GM12878 (cell line): ENCODE data around the gene ADD1. TPM values are rescaled to one million over a fixed set of nuclear protein-coding genes. Genes with fewer than 3 reads are reported as not detected.

Experiments
- ATAC-seq: fragments of 200-7000 bp; cut with Tn5 transposase; 3 replicates; pipeline ENCODE4 v1.9.1; 2020; ENCODE audit warnings: mild to moderate bottlenecking, moderate library complexity
- BruUV-seq: library from RNA; stranded (reverse); fragments of 400-500 nt; replicated peaks from 2 replicates; lab custom pipeline; 2021; lab: Mats Ljungman, UMichigan
- CTCF ChIA-PET: fragments of 300-600 bp; sonication (Branson Sonifier 250); formaldehyde crosslinking; extraction: SDS; loops from one replicate; lab custom pipeline; 2021; ENCODE audit warnings: inconsistent platforms; lab: Yijun Ruan, JAX
- POLR2A ChIA-PET: fragments of 350-600 bp; formaldehyde crosslinking; extraction: SDS; loops from one replicate; lab custom pipeline; 2021; ENCODE audit warnings: inconsistent platforms; lab: Charles Lee
- RAD21 ChIA-PET: fragments of 300-600 bp; sonication (Branson Sonifier 250); formaldehyde crosslinking; loops from one replicate; lab custom pipeline; 2023; ENCODE audit warnings: antibody characterized with exemption; ENCODE audit not compliant: unreplicated experiment; lab: Charles Lee
- SMC1A ChIA-PET: fragments of 300-600 bp; sonication (Branson Sonifier 250); formaldehyde crosslinking; loops from one replicate; lab custom pipeline; 2023; ENCODE audit not compliant: unreplicated experiment, uncharacterized antibody; lab: Charles Lee
- DNase-seq: peaks from one replicate; pipeline ENCODE4 v3.0.0-alpha.2; 2011; ENCODE audit warnings: low read depth, low spot score
- FAIRE-seq: peaks from 3 replicates; lab custom pipeline; 2011; peaks lifted over from hg19 to GRCh38; lab: Jason Lieb, UNC
- H2AFZ ChIP-seq: 2 replicates; pipeline ENCODE4 v1.6.0; 2011; ENCODE audit warnings: low read depth, low read length, control low read depth; ENCODE audit not compliant: control insufficient read depth
- H3K27ac ChIP-seq: 2 replicates; pipeline ENCODE4 v1.5.1; 2011; ENCODE audit warnings: control low read depth; ENCODE audit not compliant: control insufficient read depth, insufficient read depth
- H3K27me3 ChIP-seq, 2 experiments: replicated peaks in 1 of 2; 2 replicates each; pipeline versions ENCODE4 v1.6.0 to v1.6.1; 2011; ENCODE audit warnings: low read length in 1 of 2; ENCODE audit not compliant: control insufficient read depth in 2 of 2, insufficient read depth in 2 of 2
- H3K36me3 ChIP-seq, 2 experiments: 2 replicates each; pipeline ENCODE4 v1.5.1; 2011; ENCODE audit warnings: low read length in 1 of 2; ENCODE audit not compliant: control insufficient read depth in 2 of 2, insufficient read depth in 2 of 2
- H3K4me1 ChIP-seq: 2 replicates; pipeline ENCODE4 v1.6.1; 2011; ENCODE audit warnings: mild to moderate bottlenecking, low read length, moderate library complexity, mixed read lengths; ENCODE audit not compliant: control insufficient read depth, insufficient read depth
- H3K4me2 ChIP-seq: 2 replicates; pipeline ENCODE4 v1.6.0; 2011; ENCODE audit warnings: control low read depth; ENCODE audit not compliant: control insufficient read depth, insufficient read depth
- H3K4me3 ChIP-seq: fragments of 200-600 bp; sonication (generic); 2 replicates; pipeline ENCODE4 v1.5.1; 2016
- H3K79me2 ChIP-seq: 2 replicates; pipeline ENCODE4 v1.6.0; 2011; ENCODE audit warnings: low read length; ENCODE audit not compliant: control insufficient read depth, insufficient read depth
- H3K9ac ChIP-seq: 2 replicates; pipeline ENCODE4 v1.8.0; 2011; ENCODE audit warnings: low read length, control low read depth, mixed read lengths; ENCODE audit not compliant: control insufficient read depth, insufficient read depth
- H3K9me3 ChIP-seq: replicated peaks from 3 replicates; pipeline ENCODE4 v1.5.1; 2011; ENCODE audit warnings: mild to moderate bottlenecking, low read length; ENCODE audit not compliant: control insufficient read depth, insufficient read depth
- H4K20me1 ChIP-seq: 2 replicates; pipeline ENCODE4 v1.6.0; 2011; ENCODE audit not compliant: control insufficient read depth, insufficient read depth
- POLR2A ChIP-seq: IDR thresholded peaks from 2 replicates; pipeline ENCODE4 v1.6.1; 2011; ENCODE audit warnings: low read depth, mild to moderate bottlenecking, low read length
- TARDBP ChIP-seq: IDR thresholded peaks from 2 replicates; pipeline ENCODE4 v1.6.1; 2016; ENCODE audit warnings: borderline replicate concordance
- ZBTB4 ChIP-seq: fragments of 450-650 bp; formaldehyde crosslinking; IDR thresholded peaks from 2 replicates; pipeline ENCODE4 v1.4.0; 2022; ENCODE audit warnings: mild to moderate bottlenecking, moderate library complexity
- WGBS: methylation state at CpG from one replicate; pipeline ENCODE4 v1.1.6; 2016; ENCODE audit warnings: low lambda C conversion rate; ENCODE audit not compliant: insufficient replicate concordance, insufficient coverage; ENCODE audit errors: missing lambda C conversion rate; 5-methylcytosine and 5-hydroxymethylcytosine counted together
- in situ Hi-C: fragments of 300-500 bp; cut with MboI; formaldehyde crosslinking; loops from 9 replicates; pipeline ENCODE4 v1.14.3; 2018; ENCODE audit warnings: mixed read lengths
- intact Hi-C: fragments of 100-400 bp; cut with micrococcal nuclease; formaldehyde crosslinking; loops from one replicate; pipeline ENCODE4 v1.14.2; 2022; ENCODE audit not compliant: unreplicated experiment
- polyA plus RNA-seq, 11 experiments: library from polyadenylated mRNA; depleted of rRNA in 4 of 11; unstranded in 6 of 11; stranded (reverse) in 5 of 11; fragments of >200 nt; fragmentation: Nextera tagmentation in 4 of 11; fragmentation: Illumina TruSeq in 1 of 11; extraction: Ambion mirVana in 4 of 11; extraction: Trizol in 1 of 11; gene quantifications; 1 replicate in 1 of 11; 2 replicates in 10 of 11; pipeline versions ENCODE4 v1.2.1 to v1.2.3, GENCODE V29; 2011 to 2016; ENCODE audit warnings: inconsistent platforms in 2 of 11, missing spikeins in 2 of 11, low read depth in 1 of 11
- total RNA-seq, 4 experiments: library from RNA; depleted of rRNA in 3 of 4; stranded (reverse); fragments of >200 nt in 3 of 4; fragmentation: Illumina TruSeq in 1 of 4; extraction: Trizol in 1 of 4; gene quantifications; 2 replicates each; pipeline versions ENCODE4 v1.2.1 to v1.2.3, GENCODE V29; 2013 to 2021

The ADD1 gene
- total and polyA plus RNA-seq, 10 of the 15 experiments (the other 5 are each of a cell fraction or from before 2014, with no cell fraction given) = 21.6 to 182 (median 105) TPM

DNA sequence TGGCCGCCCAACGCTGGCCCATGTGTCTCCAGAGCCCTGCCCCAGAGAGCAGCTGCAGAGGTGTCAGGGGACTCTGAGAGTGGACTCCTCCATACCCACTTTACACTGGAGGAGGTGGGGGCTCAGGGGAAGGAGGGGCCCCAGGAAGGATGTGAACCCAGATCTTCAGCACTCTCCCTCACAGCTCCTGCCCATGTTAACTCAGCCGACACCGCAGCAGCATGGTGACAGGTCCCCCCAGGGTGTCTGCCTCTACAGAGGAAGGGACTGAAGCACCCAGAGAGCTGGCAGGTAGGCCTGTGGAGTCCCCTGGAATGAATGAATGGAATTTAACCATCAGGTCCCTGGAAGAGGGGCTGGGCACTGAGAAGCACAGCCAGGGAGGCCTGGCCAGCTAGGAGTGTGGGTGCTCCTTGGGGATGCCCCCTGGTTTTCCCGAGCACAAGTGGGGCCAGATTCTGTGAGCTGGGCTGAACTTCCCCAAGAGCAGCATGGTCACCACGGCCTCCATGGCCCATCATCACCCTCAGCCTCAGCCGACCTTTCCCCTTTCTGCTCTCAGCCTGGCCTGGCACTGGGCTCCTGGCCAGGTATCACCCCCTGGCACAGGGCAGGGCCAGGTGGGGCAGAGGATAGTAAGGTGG lies 28.9 kb upstream of the ADD1 start:
- no peaks in the 10 kb centered on the region for H3K27me3 ChIP-seq
- ChIA-PET RAD21 (interaction anchor here (1.1 kb wide), 1 partner anchor 119 kb away, joined by 3 read pairs; no protein-coding TSS in a partner anchor), POLR2A (interaction anchor here (0.5 to 1.3 kb wide), 3 partner anchors 23 to 373 kb away, joined by 3 to 6 read pairs (median 5); no protein-coding TSS in a partner anchor), SMC1A (interaction anchor here (0.6 to 1.2 kb wide), 3 partner anchors 18 to 123 kb away, joined by 3 read pairs; no protein-coding TSS in a partner anchor), CTCF (interaction anchor here (1.1 kb wide), 1 partner anchor 56 kb away, joined by 3 read pairs; no protein-coding TSS in a partner anchor)
- H3K27ac ChIP-seq = peak overlapping the region; percentile 29; the same call in 1 of the 2 replicates
- FAIRE-seq (no peak), DNase-seq (no peak), ATAC-seq (no peak)
- H3K36me3 ChIP-seq = no peaks in the 10 kb centered on the region
- TF ChIP-seq ZBTB4 (CRISPR knock-in tag) = no peak
- TF ChIP-seq TARDBP = 0 out of 2 replicates have a peak, but pooled peaks have one; percentile 3
- peak; percentile 25; the same call in 1 of the 2 replicates for TF ChIP-seq POLR2A
- H3K9me3 ChIP-seq = no peaks in the 10 kb centered on the region
- peaks cover 61% of the 10 kb centered on the region for H3K79me2 ChIP-seq
- BruUV-seq = no TSS peak
- H3K9ac ChIP-seq = no peak overlapping the region
- 0 out of 2 replicates have a peak overlapping the region, but pooled peaks have one; percentile 97 for H3K4me3 ChIP-seq
- H3K4me1 ChIP-seq = peaks cover 53% of the 10 kb centered on the region
- in situ Hi-C loops = no loop called here
- H2AFZ ChIP-seq = no peak overlapping the region
- intact Hi-C loops = loop anchor here (5.0 kb wide), 1 partner anchor 52 kb away; no protein-coding TSS in a partner anchor
- WGBS = 77% methylated on average over 7 of the region's 7 CpGs
- peaks cover 4% of the 10 kb centered on the region; the same call in 1 of the 2 replicates for H4K20me1 ChIP-seq
- peak overlapping the region; percentile 99; the same call in 1 of the 2 replicates for H3K4me2 ChIP-seq
